Small intestine (tissue), 7 donors: Measurements from ENCODE around the gene PDGFA. TPM values are rescaled to one million over a fixed set of nuclear protein-coding genes. Genes with fewer than 3 reads are reported as not detected.

ENCODE experiments used
- DNase-seq, 2 donors: peaks; one replicate each; pipeline versions ENCODE4 v3.0.0 to v3.0.0-alpha.2; 2013
- FAIRE-seq: peaks from 2 replicates; lab custom pipeline; 2012; peaks lifted over from hg19 to GRCh38; lab: Jason Lieb, UNC
- H3K27ac ChIP-seq, 3 donors: one replicate each; pipeline ENCODE4 v1.5.1; 2013; ENCODE audit warnings: low read length in 2 of 3, mild to moderate bottlenecking in 2 of 3, control low read depth in 1 of 3, inconsistent platforms in 1 of 3, low read depth in 1 of 3, moderate library complexity in 1 of 3
- H3K27me3 ChIP-seq, 3 donors: one replicate each; pipeline ENCODE4 v1.6.1; 2013; ENCODE audit warnings: low read length in 3 of 3, inconsistent platforms in 1 of 3; ENCODE audit not compliant: control insufficient read depth in 3 of 3, insufficient read depth in 3 of 3
- H3K36me3 ChIP-seq, 3 donors: one replicate each; pipeline ENCODE4 v1.6.1; 2013; ENCODE audit warnings: low read length in 3 of 3, inconsistent platforms in 1 of 3, low read depth in 1 of 3, mild to moderate bottlenecking in 1 of 3, moderate library complexity in 1 of 3; ENCODE audit not compliant: control insufficient read depth in 3 of 3, insufficient read depth in 2 of 3
- H3K4me1 ChIP-seq, 3 donors: one replicate each; pipeline ENCODE4 v1.6.1; 2013; ENCODE audit warnings: low read length in 2 of 3, inconsistent platforms in 1 of 3, low read depth in 1 of 3, mild to moderate bottlenecking in 1 of 3, moderate library complexity in 1 of 3; ENCODE audit not compliant: control insufficient read depth in 3 of 3, insufficient read depth in 2 of 3
- H3K4me3 ChIP-seq, 3 donors: one replicate each; pipeline ENCODE4 v1.5.1; 2013; ENCODE audit warnings: low read length in 3 of 3, control low read depth in 1 of 3, inconsistent platforms in 1 of 3, low read depth in 1 of 3, mild to moderate bottlenecking in 1 of 3, moderate library complexity in 1 of 3
- H3K9me3 ChIP-seq, 2 donors: one replicate each; pipeline ENCODE4 v1.6.1; 2013; ENCODE audit warnings: low read depth in 1 of 2, low read length in 1 of 2; ENCODE audit not compliant: control insufficient read depth in 2 of 2, insufficient read depth in 1 of 2
- WGBS, 3 donors: extraction: QIAGEN DNeasy Blood & Tissue Kit; methylation state at CpG; one replicate each; pipeline ENCODE4 v1.1.7; 2013; 5-methylcytosine and 5-hydroxymethylcytosine counted together
- polyA plus RNA-seq, 4 donors: library from polyadenylated mRNA; stranded (reverse) in 3 of 4; unstranded in 1 of 4; fragments of 200-250 nt in 3 of 4; fragments of 120-200 nt in 1 of 4; gene quantifications; one replicate each; pipeline versions ENCODE4 v1.2.1 to v1.2.3, GENCODE V29; 2013
- donor health status: healthy with polysubstance abuse.
- donor health status: control.
- donor health status: control.
- donor health status: Bipolar disorder and iron deficiency.
- donor health status: healthy.

PDGFA gene
- polyA plus RNA-seq, 4 donors, result 17.4 to 107 (median 32.4) TPM

- H3K4me3 ChIP-seq, result no peak overlapping the region
- no peak overlapping the region for H3K27ac ChIP-seq
- H3K27me3 ChIP-seq, result no peaks in the 10 kb centered on the region
- DNase-seq (no peak), FAIRE-seq (no peak)
- peaks cover 8 to 32% (median 9%) of the 10 kb centered on the region in 3 donors for H3K4me1 ChIP-seq
- H3K36me3 ChIP-seq, result peaks cover 0 to 3% (median 0%) of the 10 kb centered on the region in 3 donors
- WGBS, 3 donors, result 89 to 94% (median 94%) methylated on average over 17 of the region's 17 CpGs
- peaks cover 0 to 19% of the 10 kb centered on the region in 2 donors for H3K9me3 ChIP-seq
Measured at GRCh38 chr7:541661-542060, 22.0 kb upstream of the PDGFA start.

GRCh38 chr7:540997-541396 is 21.4 kb upstream of the PDGFA start:
- peaks cover 0 to 19% of the 10 kb centered on the region in 2 donors for H3K9me3 ChIP-seq
- H3K36me3 ChIP-seq, result peaks cover 0 to 3% (median 0%) of the 10 kb centered on the region in 3 donors
- FAIRE-seq (no peak), DNase-seq (no peak)
- 84 to 87% (median 86%) methylated on average over 8 to 12 of the region's 12 CpGs for WGBS, 3 donors
- H3K27me3 ChIP-seq, result no peaks in the 10 kb centered on the region
- H3K27ac ChIP-seq, result no peak overlapping the region
- H3K4me1 ChIP-seq, result peaks cover 8 to 32% (median 9%) of the 10 kb centered on the region in 3 donors
- H3K4me3 ChIP-seq, result no peak overlapping the region

GRCh38 chr7:540579-540978 is 20.9 kb upstream of the PDGFA start:
- Histone ChIP-seq H3K4me3 (no peak overlapping the region), H3K9me3 (peaks cover 0 to 19% of the 10 kb centered on the region in 2 donors), H3K27ac (peak overlapping the region in 1 of 3 donors; percentile 88), H3K36me3 (peaks cover 0 to 3% (median 0%) of the 10 kb centered on the region in 3 donors), H3K27me3 (no peaks in the 10 kb centered on the region), H3K4me1 (peaks cover 8 to 32% (median 9%) of the 10 kb centered on the region in 3 donors)
- FAIRE-seq, result no peak
- no peak for DNase-seq
- 98% methylated on average over 14 of the region's 14 CpGs for WGBS, 3 donors

- Histone ChIP-seq H3K4me1 (peaks cover 8 to 32% (median 9%) of the 10 kb centered on the region in 3 donors), H3K27me3 (no peaks in the 10 kb centered on the region), H3K9me3 (peaks cover 0 to 15% of the 10 kb centered on the region in 2 donors), H3K27ac (peak overlapping the region in 1 of 3 donors; percentile 88), H3K36me3 (peaks cover 0 to 3% (median 0%) of the 10 kb centered on the region in 3 donors), H3K4me3 (no peak overlapping the region)
- 16 to 60% (median 34%) methylated on average over 13 to 17 of the region's 17 CpGs for WGBS, 3 donors
- DNase-seq, result peak; percentile 95 to 96
- no peak for FAIRE-seq
Measured at GRCh38 chr7:539731-540411, 20.2 kb upstream of the PDGFA start.

GRCh38 chr7:538764-539685 is 19.4 kb upstream of the PDGFA start:
- Histone ChIP-seq H3K27me3 (no peaks in the 10 kb centered on the region), H3K4me3 (no peak overlapping the region), H3K36me3 (peaks cover 0 to 3% (median 0%) of the 10 kb centered on the region in 3 donors), H3K27ac (peak overlapping the region; percentile 61 to 88 (median 62)), H3K9me3 (peaks cover 0 to 19% of the 10 kb centered on the region in 2 donors), H3K4me1 (peaks cover 8 to 32% (median 9%) of the 10 kb centered on the region in 3 donors)
- DNase-seq, result peak; percentile 67 to 80
- WGBS, 3 donors, result 28 to 65% (median 48%) methylated on average over 34 to 37 of the region's 37 CpGs
- no peak for FAIRE-seq

GRCh38 chr7:537911-538634 is 18.4 kb upstream of the PDGFA start:
- peak; percentile 96 to 98 for DNase-seq
- H3K4me1 ChIP-seq, result peaks cover 8 to 32% (median 9%) of the 10 kb centered on the region in 3 donors
- peaks cover 0 to 3% (median 0%) of the 10 kb centered on the region in 3 donors for H3K36me3 ChIP-seq
- no peak for FAIRE-seq
- WGBS, 3 donors, result 12 to 43% (median 18%) methylated on average over 18 to 21 of the region's 21 CpGs
- H3K27me3 ChIP-seq, result no peaks in the 10 kb centered on the region
- H3K27ac ChIP-seq, result peak overlapping the region; percentile 50 to 88 (median 65)
- peaks cover 0 to 19% of the 10 kb centered on the region in 2 donors for H3K9me3 ChIP-seq
- H3K4me3 ChIP-seq, result peak overlapping the region in 1 of 3 donors; percentile 23

GRCh38 chr7:536231-536630 is 16.6 kb upstream of the PDGFA start:
- H3K4me1 ChIP-seq, result peaks cover 8 to 32% (median 9%) of the 10 kb centered on the region in 3 donors
- FAIRE-seq, result no peak
- H3K36me3 ChIP-seq, result peaks cover 0 to 3% (median 0%) of the 10 kb centered on the region in 3 donors
- H3K4me3 ChIP-seq, result no peak overlapping the region
- H3K27me3 ChIP-seq, result no peaks in the 10 kb centered on the region
- no peak overlapping the region for H3K27ac ChIP-seq
- peaks cover 0 to 19% of the 10 kb centered on the region in 2 donors for H3K9me3 ChIP-seq
- 82 to 90% (median 87%) methylated on average over 10 to 12 of the region's 12 CpGs for WGBS, 3 donors
- no peak for DNase-seq
